Coronary artery (tissue), 2 donors: Measurements from ENCODE around the gene HOXA3.

Experiments
- DNase-seq: peaks from one replicate; pipeline ENCODE4 v3.0.0-alpha.2; 2017; ENCODE audit warnings: low spot score
- H3K27ac ChIP-seq, 2 donors: fragments of 200-600 bp; sonication (generic); one replicate each; pipeline ENCODE4 v1.5.1; 2016 to 2019
- H3K4me3 ChIP-seq: fragments of 200-600 bp; sonication (generic); 2 replicates; pipeline ENCODE4 v1.5.1; 2016; ENCODE audit warnings: mild to moderate bottlenecking, moderate library complexity
- TF ChIP-seq, protein P1 (sequence below): fragments of 200-600 bp; sonication (generic); IDR thresholded peaks from one replicate; pipeline ENCODE4 v1.5.1; 2019; ENCODE audit warnings: antibody characterized with exemption

Gene HOXA3

DNA sequence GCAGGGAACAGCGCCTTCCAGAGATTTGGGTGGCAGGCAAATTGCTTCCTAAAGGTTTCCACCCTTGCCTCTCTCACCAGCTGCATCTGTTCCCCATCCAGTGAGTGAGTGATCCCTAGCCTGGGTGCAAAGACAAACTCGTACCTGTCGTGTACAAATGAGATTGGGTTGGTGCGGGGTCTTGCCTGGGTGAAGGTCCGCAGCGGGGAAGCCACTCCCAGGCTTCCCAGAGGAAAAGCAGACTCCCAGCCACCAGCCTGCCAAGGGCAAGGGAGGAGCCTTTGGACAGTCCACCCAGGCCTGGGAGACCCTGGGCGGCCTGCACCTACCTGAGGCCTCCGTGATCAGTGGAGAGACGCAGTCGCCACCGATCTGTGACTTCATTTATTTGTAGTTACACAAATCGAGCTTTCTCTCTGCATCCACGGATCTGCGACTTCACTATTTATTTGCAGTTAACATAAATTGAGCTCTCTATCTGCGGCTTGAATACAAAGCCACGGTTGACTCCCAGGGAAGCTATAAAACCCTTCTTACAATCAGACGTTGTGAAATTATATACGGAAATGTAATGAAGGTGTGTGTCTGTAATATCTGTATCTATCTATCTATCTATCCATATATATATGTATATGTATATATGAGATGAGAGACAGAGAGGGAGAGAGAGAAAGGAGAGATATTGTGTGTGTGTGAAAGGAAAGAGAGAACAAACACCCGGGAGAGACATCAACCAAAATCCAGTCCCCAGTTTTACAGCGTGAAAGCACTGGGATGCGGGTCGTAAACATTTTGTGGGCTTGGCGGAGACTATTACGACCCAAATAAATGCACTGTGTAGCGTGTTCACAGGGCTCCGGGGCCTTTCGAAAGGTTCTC, 7.1 kb upstream of the HOXA3 start:
- H3K4me3 ChIP-seq, result peak overlapping the region; percentile 68
- no peak for DNase-seq

DNA sequence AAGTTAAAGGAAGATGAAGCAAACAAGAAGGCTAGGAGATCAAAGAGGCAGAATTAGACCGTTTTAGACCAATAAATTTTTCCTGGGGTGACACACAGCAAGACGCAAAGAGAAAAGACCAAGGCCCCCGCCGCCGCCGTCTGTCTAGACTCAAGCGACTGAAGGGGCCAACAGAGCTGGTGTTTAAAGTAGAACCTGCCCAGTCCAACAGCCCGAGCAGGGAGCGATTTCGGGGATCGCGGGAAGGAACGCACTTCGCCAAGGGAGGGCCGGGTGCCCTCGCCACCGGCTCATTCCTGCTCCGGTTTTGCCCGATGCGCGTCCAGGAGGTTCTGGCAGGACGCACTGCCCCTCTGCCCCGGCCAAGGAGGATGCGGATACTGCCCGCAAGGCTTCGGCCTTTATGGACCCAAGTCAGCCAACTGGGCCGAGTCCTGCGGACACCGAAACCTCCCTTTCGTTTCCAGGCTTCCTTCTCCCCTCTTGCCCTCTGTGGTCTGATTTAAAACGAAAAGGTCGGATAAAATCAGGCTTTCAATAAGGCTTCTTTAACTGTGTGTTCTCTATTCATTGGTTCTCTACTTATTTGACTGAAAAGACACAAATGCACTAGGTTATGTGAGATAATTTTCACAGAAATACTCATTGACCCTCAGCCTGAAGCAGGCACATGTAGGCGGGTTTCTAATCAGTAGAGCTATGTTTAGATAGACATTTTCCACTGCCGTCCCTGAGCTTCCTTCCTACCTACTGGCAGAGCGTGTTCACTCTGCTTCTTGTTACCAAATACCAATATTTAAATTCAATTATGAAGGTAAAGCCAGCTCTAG, 6.3 kb upstream of the HOXA3 start:
- TF ChIP-seq, protein P1, sequence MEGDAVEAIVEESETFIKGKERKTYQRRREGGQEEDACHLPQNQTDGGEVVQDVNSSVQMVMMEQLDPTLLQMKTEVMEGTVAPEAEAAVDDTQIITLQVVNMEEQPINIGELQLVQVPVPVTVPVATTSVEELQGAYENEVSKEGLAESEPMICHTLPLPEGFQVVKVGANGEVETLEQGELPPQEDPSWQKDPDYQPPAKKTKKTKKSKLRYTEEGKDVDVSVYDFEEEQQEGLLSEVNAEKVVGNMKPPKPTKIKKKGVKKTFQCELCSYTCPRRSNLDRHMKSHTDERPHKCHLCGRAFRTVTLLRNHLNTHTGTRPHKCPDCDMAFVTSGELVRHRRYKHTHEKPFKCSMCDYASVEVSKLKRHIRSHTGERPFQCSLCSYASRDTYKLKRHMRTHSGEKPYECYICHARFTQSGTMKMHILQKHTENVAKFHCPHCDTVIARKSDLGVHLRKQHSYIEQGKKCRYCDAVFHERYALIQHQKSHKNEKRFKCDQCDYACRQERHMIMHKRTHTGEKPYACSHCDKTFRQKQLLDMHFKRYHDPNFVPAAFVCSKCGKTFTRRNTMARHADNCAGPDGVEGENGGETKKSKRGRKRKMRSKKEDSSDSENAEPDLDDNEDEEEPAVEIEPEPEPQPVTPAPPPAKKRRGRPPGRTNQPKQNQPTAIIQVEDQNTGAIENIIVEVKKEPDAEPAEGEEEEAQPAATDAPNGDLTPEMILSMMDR, result no peak
- no peak overlapping the region for H3K4me3 ChIP-seq
- H3K27ac ChIP-seq, result no peak overlapping the region
- DNase-seq, result no peak

More for the DNA sequence above, 7.1 kb upstream of the HOXA3 start:
- TF ChIP-seq, protein P1, result no peak
- H3K27ac ChIP-seq, result no peak overlapping the region

DNA sequence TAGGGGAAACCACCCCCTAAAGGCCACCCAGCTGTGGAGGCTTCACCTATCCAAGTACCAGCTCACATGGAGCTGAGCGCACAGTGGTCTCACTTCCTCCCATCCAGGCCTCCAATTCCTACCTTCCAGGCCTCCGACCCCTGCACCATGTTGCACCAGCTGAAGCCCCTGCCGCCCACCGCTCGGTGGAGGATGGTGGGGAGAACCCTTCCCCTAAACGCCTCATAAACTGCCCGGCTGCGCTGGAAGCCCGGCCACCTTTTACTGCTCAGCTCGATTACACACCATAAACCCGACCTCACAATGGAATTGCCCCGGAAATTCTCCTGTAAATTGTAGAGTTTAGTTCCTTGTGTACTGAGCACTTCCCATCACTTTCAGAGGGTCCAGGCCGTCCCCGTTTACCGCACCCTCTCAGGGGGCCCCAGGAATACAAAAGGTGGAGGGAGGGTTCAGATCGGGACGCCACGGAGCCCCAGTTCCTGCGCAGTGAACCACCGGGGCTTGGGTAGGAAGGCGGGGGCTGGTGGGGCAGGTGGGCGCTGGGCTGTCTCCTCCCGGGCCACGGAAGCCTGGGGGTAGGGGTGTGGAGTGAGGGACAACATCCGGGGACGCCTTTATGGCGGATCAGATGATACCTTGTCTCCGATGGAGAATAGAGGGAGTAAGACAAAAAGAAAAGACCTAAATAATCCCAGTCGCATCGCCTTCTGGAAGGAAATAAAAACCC, 5.5 kb upstream of the HOXA3 start:
- TF ChIP-seq, protein P1, result no peak
- no peak overlapping the region for H3K27ac ChIP-seq
- no peak for DNase-seq
- H3K4me3 ChIP-seq, result no peak overlapping the region

DNA sequence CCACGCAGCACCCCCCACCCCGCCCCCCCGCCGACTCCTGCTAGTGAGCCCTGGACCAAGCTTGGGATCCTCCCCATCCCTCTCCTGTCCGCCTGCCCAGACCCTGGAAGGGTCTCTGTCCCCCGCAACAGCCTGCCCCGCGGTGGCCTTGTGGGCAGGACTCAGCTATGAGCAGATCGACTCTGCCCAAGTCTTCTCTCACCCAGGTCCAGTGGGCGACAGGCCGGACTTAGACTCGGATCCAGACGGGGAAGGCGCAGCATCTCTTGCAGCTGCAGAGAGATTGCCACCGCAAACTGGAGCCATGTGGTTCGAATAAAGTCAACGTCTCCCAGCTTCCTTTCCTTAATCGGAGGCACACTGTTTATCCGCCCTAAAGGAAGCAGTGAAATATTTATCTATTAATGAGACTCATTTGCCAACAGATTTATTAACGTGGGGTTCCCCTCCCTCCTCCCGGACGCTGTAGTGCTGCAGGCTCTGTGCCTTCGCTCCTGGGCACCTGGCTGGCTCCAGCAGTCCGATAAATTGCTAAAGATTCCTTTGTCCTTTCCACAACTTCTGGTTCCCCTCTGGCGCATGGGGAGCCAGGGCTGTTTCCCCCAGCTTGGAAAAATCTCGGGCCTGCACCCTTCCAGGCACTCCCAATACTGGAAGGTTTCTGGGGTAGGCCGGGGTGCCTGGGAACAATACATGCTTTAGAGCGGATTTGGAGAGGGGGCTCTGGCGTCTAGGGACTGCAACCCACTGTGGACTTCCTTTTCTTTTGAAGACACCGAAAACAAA, 4.7 kb upstream of the HOXA3 start:
- TF ChIP-seq, protein P1, result no peak
- Histone ChIP-seq H3K4me3 (peak overlapping the region; percentile 53), H3K27ac (no peak overlapping the region)
- DNase-seq, result no peak

DNA sequence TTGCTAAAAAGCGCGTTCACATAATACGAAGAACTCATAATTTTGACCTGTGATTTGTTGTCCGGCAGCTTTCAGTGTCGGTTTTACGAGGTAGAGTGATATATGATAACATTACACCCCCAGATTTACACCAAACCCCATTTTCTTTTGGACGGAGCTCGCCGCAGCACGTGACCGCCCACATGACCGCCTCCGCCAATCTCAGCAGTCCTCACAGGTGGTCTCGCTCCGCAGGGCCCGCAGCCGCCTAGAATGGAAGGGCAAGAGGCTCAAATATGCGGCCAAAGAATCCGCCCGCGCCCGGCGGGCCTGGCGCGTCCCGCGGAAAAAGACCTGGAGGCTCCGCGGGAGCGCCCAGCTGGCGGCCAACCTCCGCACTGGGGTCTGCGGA, 4.1 kb upstream of the HOXA3 start, which contains the start of gene HOXA7:
Gene HOXA7 (minus strand): TSS at position 168 of the 391 bp plus-strand sequence. CDS start 130 bp downstream, at position 38.
- peak within 1 kb of the TSS; percentile 53 for H3K4me3 ChIP-seq
- TF ChIP-seq, protein P1, result no peak
- no peak for DNase-seq
- no peak within 1 kb of the TSS for H3K27ac ChIP-seq

DNA sequence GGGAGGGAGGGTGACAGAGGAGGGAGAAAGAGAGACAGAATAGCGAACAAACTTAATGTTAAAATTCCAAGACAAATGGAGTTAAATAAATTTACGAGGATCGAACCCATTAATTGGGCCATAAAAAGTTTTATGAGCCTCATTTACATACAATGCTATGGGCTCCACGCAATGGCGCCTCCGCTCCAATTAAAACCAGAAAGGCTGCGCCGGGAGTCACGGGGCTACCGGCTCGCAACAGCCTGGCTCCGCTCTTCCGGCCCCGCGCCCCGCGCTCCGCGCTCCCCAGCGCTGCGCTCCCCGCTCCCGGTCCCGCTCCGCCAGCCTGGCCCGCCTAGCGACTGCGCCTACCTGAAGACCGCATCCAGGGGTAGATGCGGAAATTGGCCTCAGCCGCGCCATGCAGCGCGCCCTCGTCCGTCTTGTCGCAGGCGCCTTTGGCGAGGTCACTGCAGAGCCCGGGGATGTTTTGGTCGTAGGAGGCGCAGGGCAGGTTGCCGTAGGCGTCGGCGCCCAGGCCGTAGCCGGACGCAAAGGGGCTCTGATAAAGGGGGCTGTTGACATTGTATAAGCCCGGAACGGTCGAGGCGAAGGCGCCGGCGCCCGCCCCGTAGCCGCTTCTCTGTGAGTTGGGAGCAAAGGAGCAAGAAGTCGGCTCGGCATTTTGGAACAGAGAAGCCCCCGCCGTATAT, 3.6 kb upstream of the HOXA3 start:
- TF ChIP-seq, protein P1, result no peak
- peak overlapping the region; percentile 53 for H3K4me3 ChIP-seq
- no peak overlapping the region for H3K27ac ChIP-seq
- DNase-seq, result no peak
